ENCODE data around the gene SLC31A1. TPM values are rescaled to one million over a fixed set of nuclear protein-coding genes. Genes with fewer than 3 reads are reported as not detected.

SLC31A1 gene
- total and polyA plus RNA-seq, 2 of the 13 experiments (the other 11 are each of a cell fraction or from before 2014, with no cell fraction given) = 62.9 to 70.0 TPM

GRCh38 chr9:113221003-113221799, at the start of gene SLC31A1, which contains the start of gene FKBP15 (continued):
- TF ChIP-seq SP2 (CRISPR knock-in tag; IDR thresholded peaks at IDR 0.05) (peak; percentile 74), ZBTB1 (CRISPR knock-in tag; IDR thresholded peaks at IDR 0.05; ENCODE audit: borderline replicate concordance) (peak; percentile 95; the same call in 1 of the 2 replicates), ZNF598 (CRISPR knock-in tag; IDR thresholded peaks at IDR 0.05; ENCODE audit: borderline replicate concordance) (peak; percentile 57; the same call in 1 of the 2 replicates), ZNF563 (CRISPR knock-in tag; IDR thresholded peaks at IDR 0.05) (peak; percentile 39; the same call in 1 of the 2 replicates), ZFP36 (IDR thresholded peaks at IDR 0.05; ENCODE audit: borderline replicate concordance, low read depth, low read length, partially characterized antibody) (no peak), GMEB1 (CRISPR knock-in tag; IDR thresholded peaks at IDR 0.05; ENCODE audit: borderline replicate concordance) (peak; percentile 69; the same call in 1 of the 2 replicates), NFKBIZ (CRISPR knock-in tag; IDR thresholded peaks at IDR 0.05) (no peak), ATAD3A (CRISPR knock-in tag; IDR thresholded peaks at IDR 0.05) (no peak), NRL (CRISPR knock-in tag; IDR thresholded peaks at IDR 0.05; ENCODE audit: borderline replicate concordance) (no peak), HNRNPLL (IDR thresholded peaks at IDR 0.05; ENCODE audit: low read depth, low read length, poor library complexity, severe bottlenecking) (peak; percentile 97), RXRB (CRISPR knock-in tag; IDR thresholded peaks at IDR 0.05; ENCODE audit: borderline replicate concordance) (peak; percentile 35; the same call in 1 of the 2 replicates), SAP130 (CRISPR knock-in tag; IDR thresholded peaks at IDR 0.05; ENCODE audit: low read depth) (peak; percentile 96), ZNF354B (CRISPR knock-in tag; IDR thresholded peaks at IDR 0.05) (no peak), MLXIP (CRISPR knock-in tag; IDR thresholded peaks at IDR 0.05; ENCODE audit: borderline replicate concordance) (no peak)
- TF ChIP-seq, protein P1, sequence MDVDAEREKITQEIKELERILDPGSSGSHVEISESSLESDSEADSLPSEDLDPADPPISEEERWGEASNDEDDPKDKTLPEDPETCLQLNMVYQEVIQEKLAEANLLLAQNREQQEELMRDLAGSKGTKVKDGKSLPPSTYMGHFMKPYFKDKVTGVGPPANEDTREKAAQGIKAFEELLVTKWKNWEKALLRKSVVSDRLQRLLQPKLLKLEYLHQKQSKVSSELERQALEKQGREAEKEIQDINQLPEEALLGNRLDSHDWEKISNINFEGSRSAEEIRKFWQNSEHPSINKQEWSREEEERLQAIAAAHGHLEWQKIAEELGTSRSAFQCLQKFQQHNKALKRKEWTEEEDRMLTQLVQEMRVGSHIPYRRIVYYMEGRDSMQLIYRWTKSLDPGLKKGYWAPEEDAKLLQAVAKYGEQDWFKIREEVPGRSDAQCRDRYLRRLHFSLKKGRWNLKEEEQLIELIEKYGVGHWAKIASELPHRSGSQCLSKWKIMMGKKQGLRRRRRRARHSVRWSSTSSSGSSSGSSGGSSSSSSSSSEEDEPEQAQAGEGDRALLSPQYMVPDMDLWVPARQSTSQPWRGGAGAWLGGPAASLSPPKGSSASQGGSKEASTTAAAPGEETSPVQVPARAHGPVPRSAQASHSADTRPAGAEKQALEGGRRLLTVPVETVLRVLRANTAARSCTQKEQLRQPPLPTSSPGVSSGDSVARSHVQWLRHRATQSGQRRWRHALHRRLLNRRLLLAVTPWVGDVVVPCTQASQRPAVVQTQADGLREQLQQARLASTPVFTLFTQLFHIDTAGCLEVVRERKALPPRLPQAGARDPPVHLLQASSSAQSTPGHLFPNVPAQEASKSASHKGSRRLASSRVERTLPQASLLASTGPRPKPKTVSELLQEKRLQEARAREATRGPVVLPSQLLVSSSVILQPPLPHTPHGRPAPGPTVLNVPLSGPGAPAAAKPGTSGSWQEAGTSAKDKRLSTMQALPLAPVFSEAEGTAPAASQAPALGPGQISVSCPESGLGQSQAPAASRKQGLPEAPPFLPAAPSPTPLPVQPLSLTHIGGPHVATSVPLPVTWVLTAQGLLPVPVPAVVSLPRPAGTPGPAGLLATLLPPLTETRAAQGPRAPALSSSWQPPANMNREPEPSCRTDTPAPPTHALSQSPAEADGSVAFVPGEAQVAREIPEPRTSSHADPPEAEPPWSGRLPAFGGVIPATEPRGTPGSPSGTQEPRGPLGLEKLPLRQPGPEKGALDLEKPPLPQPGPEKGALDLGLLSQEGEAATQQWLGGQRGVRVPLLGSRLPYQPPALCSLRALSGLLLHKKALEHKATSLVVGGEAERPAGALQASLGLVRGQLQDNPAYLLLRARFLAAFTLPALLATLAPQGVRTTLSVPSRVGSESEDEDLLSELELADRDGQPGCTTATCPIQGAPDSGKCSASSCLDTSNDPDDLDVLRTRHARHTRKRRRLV (CRISPR knock-in tag; IDR thresholded peaks at IDR 0.05) = no peak; the same call in 1 of the 2 replicates

Data from HepG2 (cell line).